Fibroblast of pulmonary artery (primary cell): Measurements from ENCODE around the gene CCDC28B.

Experiments
- DNase-seq: peaks from one replicate; pipeline ENCODE4 v3.0.0-alpha.2; 2010; ENCODE audit warnings: low read depth
- H3K4me3 ChIP-seq: replicated peaks from 2 replicates; pipeline ENCODE4 v1.5.1; 2011; ENCODE audit warnings: low read depth, mild to moderate bottlenecking, control low read depth, low read length, moderate library complexity
- CTCF ChIP-seq: IDR thresholded peaks from 2 replicates; pipeline ENCODE4 v1.5.1; 2011; ENCODE audit warnings: mild to moderate bottlenecking, control low read depth, low read length, inconsistent platforms; ENCODE audit errors: missing control alignments

The CCDC28B gene

DNA sequence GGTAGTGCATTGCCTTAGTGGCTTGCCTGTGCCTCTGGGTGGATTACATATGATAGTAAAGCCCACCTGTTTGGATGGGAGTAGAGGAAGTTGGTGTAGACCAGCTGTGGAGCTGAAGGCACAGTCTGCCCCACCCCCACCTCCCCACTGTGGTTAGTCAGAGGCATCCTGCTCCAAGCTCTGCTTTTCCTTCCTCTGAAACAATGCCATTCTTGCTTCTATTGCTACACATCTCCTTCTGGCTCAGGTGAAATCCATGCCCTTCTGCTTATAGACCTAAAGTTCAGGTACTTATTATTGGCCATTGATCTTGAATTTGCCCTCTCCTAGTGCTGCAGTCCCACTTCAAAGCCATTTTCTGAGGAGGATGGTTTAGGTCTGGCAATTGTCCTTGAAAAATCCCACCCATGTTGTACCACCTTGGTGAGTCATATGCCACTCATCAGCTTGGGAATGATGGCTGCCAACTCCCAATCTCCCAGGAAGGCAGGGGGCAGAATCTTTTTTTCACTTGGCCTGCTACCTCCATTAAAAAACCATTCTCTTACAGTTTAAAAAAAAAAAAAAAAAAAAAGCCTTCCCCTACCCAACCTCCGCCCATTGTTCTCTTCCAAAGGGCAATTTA, 27.7 kb upstream of the CCDC28B start:
- H3K4me3 ChIP-seq, result no peak overlapping the region
- DNase-seq, result peak; percentile 55
- TF ChIP-seq CTCF, result no peak

- TF ChIP-seq CTCF, result no peak
- no peak for DNase-seq
- H3K4me3 ChIP-seq, result no peak overlapping the region
Observed at GRCh38 chr1:32178380-32179192, 21.8 kb upstream of the CCDC28B start.

DNA sequence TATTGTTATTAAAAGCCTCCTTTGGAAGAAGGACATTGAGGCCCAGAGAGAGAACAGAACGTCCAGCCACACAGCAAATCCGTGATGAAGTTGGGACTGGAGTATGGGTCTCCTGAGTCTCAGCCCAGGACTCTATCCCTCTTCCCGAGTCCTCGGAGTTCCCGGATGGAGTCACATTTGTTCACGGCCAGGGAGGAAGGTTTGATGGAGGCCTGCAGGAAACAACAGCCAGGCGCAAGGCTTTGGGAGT, 21.3 kb upstream of the CCDC28B start:
- no peak for TF ChIP-seq CTCF
- no peak for DNase-seq
- H3K4me3 ChIP-seq, result peak overlapping the region; percentile 77

DNA sequence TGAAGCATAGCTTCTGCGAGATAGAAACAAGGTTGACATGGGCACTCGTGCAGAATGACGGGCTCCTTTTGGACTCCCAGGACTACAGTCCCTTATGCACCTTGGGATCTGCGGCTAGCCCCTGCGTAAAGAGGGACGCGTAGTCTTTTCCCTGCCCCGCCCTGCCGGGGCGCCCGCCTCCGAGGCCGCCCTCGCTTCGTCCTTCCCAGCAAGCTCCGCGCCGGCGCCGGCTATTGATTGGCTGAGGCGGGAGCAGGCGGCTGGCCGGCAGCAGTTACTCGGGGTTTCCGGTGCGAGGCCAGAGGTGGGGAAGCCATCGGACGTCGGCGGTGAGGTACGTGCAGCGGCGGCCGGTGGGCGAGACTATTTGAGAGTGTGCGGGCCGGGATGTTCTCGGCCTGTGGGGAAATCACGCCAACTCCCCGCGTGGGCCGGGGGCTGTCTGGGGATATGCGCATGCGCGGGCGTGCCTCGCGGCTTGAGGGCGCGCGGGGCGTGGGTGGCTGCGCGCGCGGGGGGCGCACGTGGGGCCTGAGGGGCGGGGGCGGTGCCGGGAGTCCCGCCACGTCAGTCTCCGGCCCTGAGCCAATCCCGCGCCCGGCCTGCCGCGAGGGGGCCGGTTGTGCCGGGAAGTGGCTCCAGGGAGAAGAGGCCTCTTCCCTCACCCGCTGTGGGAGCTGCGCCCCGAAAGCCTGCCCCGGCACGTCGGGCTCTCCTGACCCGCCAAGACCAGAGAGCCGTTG, 20.8 kb upstream of the CCDC28B start, which contains the start of gene TXLNA:
TSS of gene TXLNA (plus strand) at position 233 of the 743 bp plus-strand sequence. CDS start 671 bp downstream, outside the sequence.
- DNase-seq, result peak; percentile 91
- peak within 1 kb of the TSS; percentile 77 for H3K4me3 ChIP-seq
- TF ChIP-seq CTCF, result no peak

GRCh38 chr1:32180186-32181060, 20.0 kb upstream of the CCDC28B start:
- TF ChIP-seq CTCF, result no peak
- H3K4me3 ChIP-seq, result peak overlapping the region; percentile 77
- DNase-seq, result peak; percentile 60

DNA sequence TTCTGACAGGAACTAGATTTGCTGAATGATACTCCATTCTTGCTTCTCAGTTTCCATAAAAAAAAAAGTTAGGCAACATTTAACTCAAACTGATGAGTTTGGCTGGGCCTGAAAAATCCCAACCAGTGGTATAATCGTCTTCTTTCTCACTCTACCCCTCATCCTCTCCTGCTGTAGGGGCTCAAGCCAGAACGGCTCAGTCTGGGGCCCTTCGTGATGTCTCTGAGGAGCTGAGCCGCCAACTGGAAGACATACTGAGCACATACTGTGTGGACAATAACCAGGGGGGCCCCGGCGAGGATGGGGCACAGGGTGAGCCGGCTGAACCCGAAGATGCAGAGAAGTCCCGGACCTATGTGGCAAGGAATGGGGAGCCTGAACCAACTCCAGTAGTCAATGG, 19.3 kb upstream of the CCDC28B start:
- DNase-seq, result no peak
- H3K4me3 ChIP-seq, result peak overlapping the region; percentile 77
- TF ChIP-seq CTCF, result no peak
